Type B pancreatic cell (in vitro differentiated cells): ENCODE measurements around the gene OR2J2. TPM values are rescaled to one million over a fixed set of nuclear protein-coding genes. Genes with fewer than 3 reads are reported as not detected.
"Not testable (repeated sequence)": the region's sequence is repeated elsewhere in the genome, so short reads cannot be mapped to it uniquely, and the experiment has no call there.

Experiments used
- DNase-seq: peaks from one replicate; pipeline ENCODE4 v3.0.0; 2021; ENCODE audit warnings: mixed read lengths; ENCODE audit not compliant: unreplicated experiment; ENCODE audit errors: extremely low spot score
- H3K27ac Mint-ChIP-seq: 2 replicates; pipeline ENCODE4 v1.8.0; 2021; ENCODE audit warnings: mild to moderate bottlenecking, mixed read lengths
- H3K27me3 Mint-ChIP-seq: 2 replicates; pipeline ENCODE4 v1.8.0; 2021; ENCODE audit warnings: mixed read lengths
- H3K36me3 Mint-ChIP-seq: 2 replicates; pipeline ENCODE4 v1.8.0; 2021; ENCODE audit warnings: mixed read lengths
- H3K4me1 Mint-ChIP-seq: one replicate; pipeline ENCODE4 v1.8.0; 2021; ENCODE audit warnings: mixed read lengths; ENCODE audit not compliant: unreplicated experiment
- H3K4me3 Mint-ChIP-seq: 2 replicates; pipeline ENCODE4 v1.8.0; 2021; ENCODE audit warnings: mild to moderate bottlenecking, mixed read lengths
- H3K9me3 Mint-ChIP-seq: 2 replicates; pipeline ENCODE4 v1.8.0; 2021; ENCODE audit warnings: mixed read lengths
- total RNA-seq: library from RNA; stranded (reverse); gene quantifications from 2 replicates; pipeline ENCODE4 v1.2.1, GENCODE V29; 2021; ENCODE audit warnings: low replicate concordance
- TF ChIP-seq, protein P1 (sequence below): fragments of 200-600 bp; sonication (generic); conservative IDR thresholded peaks from 2 replicates; pipeline ENCODE4 v1.5.0; 2021; ENCODE audit warnings: antibody characterized with exemption, mild to moderate bottlenecking

The OR2J2 gene
- total RNA-seq, 1 donor from 2014 or later = not detected

DNA sequence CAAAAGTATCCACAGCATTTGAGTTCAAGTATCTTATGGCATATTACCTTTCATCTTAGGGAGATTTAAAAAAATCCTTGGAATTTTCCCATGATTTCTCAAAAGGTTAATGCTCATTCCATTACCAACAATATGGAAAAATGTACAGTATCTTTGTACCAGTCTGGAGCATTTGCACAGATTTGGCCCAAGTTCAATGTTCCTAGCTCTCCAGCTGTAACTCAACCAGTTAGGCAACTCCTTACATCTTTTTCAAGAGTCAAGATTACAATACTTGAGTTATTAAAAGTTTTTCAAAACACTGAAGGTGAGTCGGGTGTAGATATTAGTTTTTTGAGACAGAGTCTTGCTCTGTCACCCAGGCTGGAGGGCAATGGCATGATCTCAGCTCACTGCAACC lies 1.0 kb downstream of the OR2J2 start:
- Mint-ChIP-seq H3K4me1 (no peaks in the 10 kb centered on the region), H3K36me3 (no peaks in the 10 kb centered on the region), H3K27ac (no peak overlapping the region), H3K9me3 (no peaks in the 10 kb centered on the region), H3K27me3 (peaks cover 24% of the 10 kb centered on the region), H3K4me3 (no peak overlapping the region)
- DNase-seq = no peak
- TF ChIP-seq, protein P1, sequence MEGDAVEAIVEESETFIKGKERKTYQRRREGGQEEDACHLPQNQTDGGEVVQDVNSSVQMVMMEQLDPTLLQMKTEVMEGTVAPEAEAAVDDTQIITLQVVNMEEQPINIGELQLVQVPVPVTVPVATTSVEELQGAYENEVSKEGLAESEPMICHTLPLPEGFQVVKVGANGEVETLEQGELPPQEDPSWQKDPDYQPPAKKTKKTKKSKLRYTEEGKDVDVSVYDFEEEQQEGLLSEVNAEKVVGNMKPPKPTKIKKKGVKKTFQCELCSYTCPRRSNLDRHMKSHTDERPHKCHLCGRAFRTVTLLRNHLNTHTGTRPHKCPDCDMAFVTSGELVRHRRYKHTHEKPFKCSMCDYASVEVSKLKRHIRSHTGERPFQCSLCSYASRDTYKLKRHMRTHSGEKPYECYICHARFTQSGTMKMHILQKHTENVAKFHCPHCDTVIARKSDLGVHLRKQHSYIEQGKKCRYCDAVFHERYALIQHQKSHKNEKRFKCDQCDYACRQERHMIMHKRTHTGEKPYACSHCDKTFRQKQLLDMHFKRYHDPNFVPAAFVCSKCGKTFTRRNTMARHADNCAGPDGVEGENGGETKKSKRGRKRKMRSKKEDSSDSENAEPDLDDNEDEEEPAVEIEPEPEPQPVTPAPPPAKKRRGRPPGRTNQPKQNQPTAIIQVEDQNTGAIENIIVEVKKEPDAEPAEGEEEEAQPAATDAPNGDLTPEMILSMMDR = no peak

DNA sequence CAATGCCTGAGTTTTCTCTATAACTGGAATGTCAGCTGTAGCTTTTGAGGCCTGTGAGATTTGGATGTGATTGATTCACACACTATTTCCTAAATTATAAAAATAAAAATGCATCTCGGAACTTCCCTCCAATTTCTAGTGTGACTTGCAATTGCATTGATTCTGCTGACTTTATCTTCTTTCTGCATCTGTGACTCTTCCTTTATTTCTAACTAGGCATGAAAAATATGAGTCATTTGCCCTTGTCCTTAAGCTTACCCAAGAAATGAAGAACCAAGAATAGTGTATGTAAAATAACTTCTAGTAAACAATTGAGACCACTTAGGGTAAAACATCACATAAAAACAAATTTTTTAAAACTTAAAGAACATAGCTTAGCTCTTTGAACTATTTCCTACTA lies 12.9 kb downstream of the OR2J2 start:
- TF ChIP-seq, protein P1 = no peak
- DNase-seq = no peak
- Mint-ChIP-seq H3K4me1 (no peaks in the 10 kb centered on the region), H3K27ac (no peak overlapping the region), H3K36me3 (no peaks in the 10 kb centered on the region), H3K9me3 (no peaks in the 10 kb centered on the region), H3K4me3 (no peak overlapping the region), H3K27me3 (peaks cover 27% of the 10 kb centered on the region)

DNA sequence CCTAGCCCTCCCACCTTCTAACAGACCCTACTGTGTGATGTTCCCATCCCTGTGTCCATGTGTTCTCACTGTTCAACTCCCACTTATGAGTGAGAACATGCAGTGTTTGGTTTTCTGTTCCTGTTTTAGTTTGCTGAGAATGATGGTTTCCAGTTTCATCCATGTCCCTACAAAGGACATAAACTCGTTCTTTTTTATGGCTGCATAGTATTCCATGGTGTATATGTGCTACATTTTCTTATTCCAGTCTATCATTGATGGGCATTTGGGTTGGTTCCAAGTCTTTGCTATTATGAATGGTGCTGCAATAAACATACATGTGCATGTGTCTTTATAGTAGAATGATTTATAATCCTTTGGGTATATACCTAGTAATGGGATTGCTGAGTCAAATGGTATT lies 18.0 kb downstream of the OR2J2 start:
- not testable (repeated sequence) for H3K4me1 Mint-ChIP-seq, H3K36me3 Mint-ChIP-seq, H3K4me3 Mint-ChIP-seq, H3K9me3 Mint-ChIP-seq, H3K27me3 Mint-ChIP-seq, H3K27ac Mint-ChIP-seq, DNase-seq

DNA sequence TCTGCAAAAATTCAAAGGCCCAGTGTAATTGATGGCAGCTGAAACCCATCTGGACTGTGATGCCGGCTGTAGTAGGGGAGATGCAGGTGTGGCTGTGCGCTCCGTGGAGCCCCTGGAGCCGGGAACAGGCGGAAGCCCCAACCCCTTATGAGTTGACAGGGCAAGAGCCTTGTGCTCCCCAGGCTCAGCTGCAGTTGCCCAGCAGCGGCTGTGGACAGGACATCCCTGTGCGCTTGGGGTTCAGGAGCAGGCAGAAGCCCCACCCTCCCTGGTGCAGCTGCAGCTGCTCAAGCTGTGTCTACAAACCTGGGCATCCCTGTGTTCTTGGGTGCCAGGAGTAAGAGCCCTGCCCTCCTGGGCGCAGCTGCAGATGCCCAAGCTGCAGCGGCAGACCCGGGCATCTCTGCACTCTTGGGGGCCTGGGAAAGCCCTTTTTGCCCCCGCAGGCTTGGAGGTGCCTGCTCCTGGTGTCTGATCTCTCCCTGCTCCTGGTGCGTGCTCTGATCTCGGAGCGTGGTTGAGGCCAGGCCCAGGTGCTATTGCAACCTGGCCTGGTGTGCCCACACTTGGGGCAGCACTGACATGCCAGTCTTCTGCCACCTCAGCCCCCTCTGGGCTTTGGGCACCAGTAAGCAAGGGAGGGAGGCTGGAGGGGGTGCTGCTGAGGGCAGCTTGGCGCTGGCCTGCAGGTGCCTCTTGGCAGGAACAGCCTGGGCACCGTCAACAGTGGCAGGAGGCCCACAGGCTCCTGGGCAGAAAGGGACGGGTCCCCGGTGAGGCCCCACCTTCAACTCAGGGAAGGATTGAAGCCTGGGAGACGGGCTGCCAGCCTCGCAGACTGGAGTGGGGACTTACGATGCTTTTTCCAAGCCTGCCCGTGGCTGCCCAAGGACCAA lies 30.3 kb downstream of the OR2J2 start:
- H3K4me3 Mint-ChIP-seq = no peak overlapping the region
- TF ChIP-seq, protein P1 = no peak

DNA sequence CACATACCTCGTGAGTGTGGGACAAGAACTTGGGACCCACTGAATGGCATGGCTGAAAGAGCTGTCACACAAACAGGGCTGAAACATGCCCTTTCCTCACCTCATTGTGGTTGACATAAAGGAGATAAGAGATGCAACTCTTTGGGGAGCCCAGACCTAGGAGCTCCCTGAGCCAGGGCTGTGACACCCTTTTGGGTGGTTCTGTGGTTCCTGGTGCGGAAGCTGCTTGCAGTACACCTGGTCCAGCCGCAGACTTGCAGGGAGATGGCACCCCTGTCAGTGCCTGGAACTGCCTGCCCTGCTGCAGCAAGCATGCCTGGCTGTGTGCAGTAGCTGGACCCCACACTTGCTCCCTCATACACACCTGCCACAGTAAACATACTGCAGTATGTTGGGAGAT lies 31.3 kb downstream of the OR2J2 start:
- Mint-ChIP-seq H3K36me3 (no peaks in the 10 kb centered on the region), H3K4me1 (no peaks in the 10 kb centered on the region), H3K9me3 (no peaks in the 10 kb centered on the region), H3K27ac (no peak overlapping the region), H3K4me3 (no peak overlapping the region), H3K27me3 (no peaks in the 10 kb centered on the region)
- no peak for DNase-seq
- TF ChIP-seq, protein P1 = no peak

More for the DNA sequence above, 30.3 kb downstream of the OR2J2 start:
- no peaks in the 10 kb centered on the region for H3K4me1 Mint-ChIP-seq
- no peak for DNase-seq
- no peaks in the 10 kb centered on the region for H3K27me3 Mint-ChIP-seq
- H3K27ac Mint-ChIP-seq = no peak overlapping the region
- H3K9me3 Mint-ChIP-seq = no peaks in the 10 kb centered on the region
- no peaks in the 10 kb centered on the region for H3K36me3 Mint-ChIP-seq

DNA sequence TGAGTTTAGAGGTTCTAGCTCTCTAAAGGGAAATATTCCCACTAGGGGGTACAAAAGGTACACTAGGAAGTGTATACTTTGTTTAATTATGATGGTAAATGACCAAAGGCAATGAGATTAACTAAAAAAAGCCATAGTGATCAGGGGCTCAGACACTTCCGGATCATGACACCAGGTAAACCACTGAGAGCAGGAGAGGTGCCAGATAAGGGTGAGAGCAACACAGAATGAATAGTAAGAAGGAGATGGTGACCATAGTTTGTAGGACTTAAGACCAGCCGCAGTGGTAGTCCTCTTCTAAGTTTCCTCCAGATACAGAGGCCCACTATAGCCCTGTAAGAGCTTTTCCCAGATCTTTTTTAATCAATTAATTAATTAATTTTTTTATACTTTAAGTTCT lies 40.8 kb downstream of the OR2J2 start:
- TF ChIP-seq, protein P1 = no peak
- Mint-ChIP-seq H3K27me3 (peaks cover 14% of the 10 kb centered on the region), H3K4me1 (no peaks in the 10 kb centered on the region), H3K9me3 (no peaks in the 10 kb centered on the region), H3K4me3 (no peak overlapping the region), H3K36me3 (no peaks in the 10 kb centered on the region), H3K27ac (no peak overlapping the region)
- no peak for DNase-seq
